ENCODE measurements around the gene CDK2AP2.

CDK2AP2 gene

DNA sequence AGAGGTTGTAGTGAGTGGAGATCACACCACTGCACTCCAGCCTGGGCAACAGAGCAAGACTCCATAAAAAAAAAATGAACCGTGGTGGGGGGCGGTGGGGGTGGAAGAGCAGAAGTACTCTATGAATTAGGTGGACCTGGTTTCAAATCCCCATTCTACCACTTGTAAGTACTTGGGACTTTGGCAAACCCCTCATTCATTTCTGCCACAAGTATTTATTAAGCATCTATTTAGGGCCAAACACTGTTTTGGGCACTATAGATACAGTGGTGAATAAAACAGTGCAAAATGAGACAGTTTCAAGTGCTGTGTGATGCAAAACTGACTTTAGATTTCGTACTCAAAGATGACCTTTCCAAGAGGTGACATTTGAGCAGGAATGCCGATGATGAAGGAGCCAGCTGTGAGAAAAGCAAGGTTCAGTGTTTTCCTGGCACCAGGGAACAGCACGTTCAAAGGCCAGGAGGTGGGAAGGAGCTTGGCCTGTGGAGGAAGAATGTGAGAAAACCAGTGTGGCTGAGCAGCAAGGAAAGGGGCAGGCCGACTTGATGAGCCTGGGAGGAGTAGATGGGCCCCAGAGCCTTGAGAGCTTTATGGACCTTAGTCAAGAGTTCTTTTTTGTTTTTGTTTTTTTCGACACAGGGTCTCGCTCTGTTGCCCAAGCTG lies 37.5 kb downstream of the CDK2AP2 start:
- in situ Hi-C loops (cut with MboI; ENCODE audit: low pct_unique_long_range_greater_than_20kb, low sequenced_read_pairs, unreplicated experiment) = no loop called here

DNA sequence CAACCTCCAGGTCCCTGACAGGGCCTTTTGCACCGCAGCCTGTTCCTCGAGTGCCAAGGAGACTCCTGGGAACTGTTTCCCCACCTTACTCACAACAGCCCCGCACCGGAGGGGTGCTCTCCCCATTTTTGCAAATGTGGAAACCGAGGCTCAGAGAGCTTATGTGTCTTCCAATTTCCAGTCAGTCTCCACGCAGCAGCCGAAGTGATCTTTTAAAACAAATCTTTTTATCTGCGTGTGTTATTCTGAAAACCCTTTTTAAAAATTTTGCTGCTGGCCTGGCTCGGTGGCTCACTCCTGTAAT lies 38.5 kb downstream of the CDK2AP2 start:
- in situ Hi-C loops (cut with MboI; ENCODE audit: low pct_unique_long_range_greater_than_20kb, low sequenced_read_pairs, unreplicated experiment) = loop anchor here (10.0 kb wide), 1 partner anchor 65 kb away; the partner anchor contains the start of genes PPP1CA and TBC1D10C
- TF ChIP-seq, protein P1, sequence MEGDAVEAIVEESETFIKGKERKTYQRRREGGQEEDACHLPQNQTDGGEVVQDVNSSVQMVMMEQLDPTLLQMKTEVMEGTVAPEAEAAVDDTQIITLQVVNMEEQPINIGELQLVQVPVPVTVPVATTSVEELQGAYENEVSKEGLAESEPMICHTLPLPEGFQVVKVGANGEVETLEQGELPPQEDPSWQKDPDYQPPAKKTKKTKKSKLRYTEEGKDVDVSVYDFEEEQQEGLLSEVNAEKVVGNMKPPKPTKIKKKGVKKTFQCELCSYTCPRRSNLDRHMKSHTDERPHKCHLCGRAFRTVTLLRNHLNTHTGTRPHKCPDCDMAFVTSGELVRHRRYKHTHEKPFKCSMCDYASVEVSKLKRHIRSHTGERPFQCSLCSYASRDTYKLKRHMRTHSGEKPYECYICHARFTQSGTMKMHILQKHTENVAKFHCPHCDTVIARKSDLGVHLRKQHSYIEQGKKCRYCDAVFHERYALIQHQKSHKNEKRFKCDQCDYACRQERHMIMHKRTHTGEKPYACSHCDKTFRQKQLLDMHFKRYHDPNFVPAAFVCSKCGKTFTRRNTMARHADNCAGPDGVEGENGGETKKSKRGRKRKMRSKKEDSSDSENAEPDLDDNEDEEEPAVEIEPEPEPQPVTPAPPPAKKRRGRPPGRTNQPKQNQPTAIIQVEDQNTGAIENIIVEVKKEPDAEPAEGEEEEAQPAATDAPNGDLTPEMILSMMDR (IDR thresholded peaks at IDR 0.05; ENCODE audit: extremely low read depth, insufficient read depth, missing control alignments) = no peak
- DNase-seq (ENCODE audit: low spot score) = no peak

More for the DNA sequence above, 37.5 kb downstream of the CDK2AP2 start:
- no peak for DNase-seq (ENCODE audit: low spot score)
- TF ChIP-seq, protein P1 (IDR thresholded peaks at IDR 0.05; ENCODE audit: extremely low read depth, insufficient read depth, missing control alignments) = no peak

DNA sequence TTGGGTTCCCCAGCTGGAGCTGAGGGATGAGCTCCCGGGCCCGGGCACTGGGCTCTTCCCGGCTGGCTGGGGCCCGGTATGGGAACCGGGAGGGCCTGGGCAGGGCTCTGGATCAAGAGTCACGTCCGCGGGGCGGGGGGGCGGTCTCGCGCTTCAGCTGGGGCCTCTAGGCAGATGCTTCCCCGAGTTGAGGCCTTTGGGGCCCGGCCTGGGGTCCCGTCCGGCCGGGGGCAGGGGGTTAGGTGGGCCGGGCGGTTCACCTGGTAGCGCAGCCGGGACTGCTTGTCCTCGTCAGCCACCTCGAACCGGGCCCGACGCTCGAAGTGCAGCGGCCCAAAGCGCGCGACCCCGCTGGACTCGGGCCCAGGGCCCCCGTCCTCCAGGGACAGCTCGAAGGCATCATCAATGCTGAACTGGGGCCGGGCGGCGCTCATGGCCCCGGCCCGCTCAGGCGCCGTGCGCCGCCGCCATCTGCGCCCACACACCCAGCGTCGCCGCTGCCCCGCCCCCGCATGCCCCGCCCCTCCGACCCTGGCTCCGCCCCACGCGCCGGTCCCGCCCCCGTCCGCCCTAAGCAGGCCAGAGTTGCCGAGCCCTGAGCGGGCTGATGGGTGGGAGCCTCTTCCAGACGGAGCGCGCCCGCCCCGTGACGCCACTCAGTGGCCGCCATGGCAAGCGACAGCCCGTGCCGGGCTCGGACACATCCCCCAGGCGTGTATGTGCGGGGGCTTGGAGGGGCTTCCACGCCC lies 39.0 kb downstream of the CDK2AP2 start, which contains the start of gene TMEM134:
Gene TMEM134 (minus strand): TSS at position 493 of the 749 bp plus-strand sequence. CDS start 59 bp downstream, at position 434.
- TF ChIP-seq, protein P1 (IDR thresholded peaks at IDR 0.05; ENCODE audit: extremely low read depth, insufficient read depth, missing control alignments) = peak; percentile 80
- DNase-seq (ENCODE audit: low spot score) = peak; percentile 97
- in situ Hi-C loops (cut with MboI; ENCODE audit: low pct_unique_long_range_greater_than_20kb, low sequenced_read_pairs, unreplicated experiment) = loop anchor here (10.0 kb wide), 1 partner anchor 64 kb away; the partner anchor contains the start of genes PPP1CA and TBC1D10C

DNA sequence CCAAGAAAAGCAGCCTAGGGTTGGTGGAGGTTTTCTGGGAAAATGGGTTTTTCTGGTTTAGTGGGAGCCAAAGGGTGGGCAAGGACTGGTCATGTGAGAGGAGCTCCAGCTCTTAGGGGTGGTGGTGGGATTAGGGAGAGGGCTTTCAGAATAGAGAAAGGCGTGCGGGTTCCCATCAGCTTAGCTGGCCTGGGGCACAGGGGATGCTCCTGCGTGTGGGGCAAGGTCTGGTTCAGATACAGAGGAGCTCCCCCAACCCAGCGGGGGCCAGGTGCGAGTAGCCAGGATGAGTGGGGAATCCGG lies 39.6 kb downstream of the CDK2AP2 start:
- DNase-seq (ENCODE audit: low spot score) = no peak
- TF ChIP-seq, protein P1 (IDR thresholded peaks at IDR 0.05; ENCODE audit: extremely low read depth, insufficient read depth, missing control alignments) = no peak
- in situ Hi-C loops (cut with MboI; ENCODE audit: low pct_unique_long_range_greater_than_20kb, low sequenced_read_pairs, unreplicated experiment) = loop anchor here (10.0 kb wide), 1 partner anchor 64 kb away; the partner anchor contains the start of genes PPP1CA and TBC1D10C

DNA sequence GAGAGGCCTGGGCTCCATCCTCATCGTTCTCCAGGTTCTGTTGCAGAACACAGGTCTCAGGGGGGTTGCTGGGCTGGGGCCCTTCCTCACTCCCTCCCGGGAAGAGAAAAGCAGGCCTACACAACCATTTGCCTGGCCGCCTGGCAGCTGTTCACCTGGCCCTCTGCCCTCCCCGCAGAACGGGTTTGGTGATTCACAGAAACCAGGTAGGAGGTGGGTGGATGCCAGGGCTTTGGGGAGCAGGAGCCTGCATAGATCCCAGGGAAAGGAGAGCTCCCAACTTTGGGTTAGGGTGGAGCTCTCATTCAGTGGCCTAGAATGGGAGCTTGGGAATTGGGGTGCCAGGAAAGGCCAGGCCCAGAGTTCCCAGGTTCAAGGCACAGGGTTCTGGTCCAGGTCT lies 39.9 kb downstream of the CDK2AP2 start:
- in situ Hi-C loops (cut with MboI; ENCODE audit: low pct_unique_long_range_greater_than_20kb, low sequenced_read_pairs, unreplicated experiment) = loop anchor here (10.0 kb wide), 1 partner anchor 63 kb away; the partner anchor contains the start of genes PPP1CA and TBC1D10C
- TF ChIP-seq, protein P1 (IDR thresholded peaks at IDR 0.05; ENCODE audit: extremely low read depth, insufficient read depth, missing control alignments) = no peak
- DNase-seq (ENCODE audit: low spot score) = no peak

DNA sequence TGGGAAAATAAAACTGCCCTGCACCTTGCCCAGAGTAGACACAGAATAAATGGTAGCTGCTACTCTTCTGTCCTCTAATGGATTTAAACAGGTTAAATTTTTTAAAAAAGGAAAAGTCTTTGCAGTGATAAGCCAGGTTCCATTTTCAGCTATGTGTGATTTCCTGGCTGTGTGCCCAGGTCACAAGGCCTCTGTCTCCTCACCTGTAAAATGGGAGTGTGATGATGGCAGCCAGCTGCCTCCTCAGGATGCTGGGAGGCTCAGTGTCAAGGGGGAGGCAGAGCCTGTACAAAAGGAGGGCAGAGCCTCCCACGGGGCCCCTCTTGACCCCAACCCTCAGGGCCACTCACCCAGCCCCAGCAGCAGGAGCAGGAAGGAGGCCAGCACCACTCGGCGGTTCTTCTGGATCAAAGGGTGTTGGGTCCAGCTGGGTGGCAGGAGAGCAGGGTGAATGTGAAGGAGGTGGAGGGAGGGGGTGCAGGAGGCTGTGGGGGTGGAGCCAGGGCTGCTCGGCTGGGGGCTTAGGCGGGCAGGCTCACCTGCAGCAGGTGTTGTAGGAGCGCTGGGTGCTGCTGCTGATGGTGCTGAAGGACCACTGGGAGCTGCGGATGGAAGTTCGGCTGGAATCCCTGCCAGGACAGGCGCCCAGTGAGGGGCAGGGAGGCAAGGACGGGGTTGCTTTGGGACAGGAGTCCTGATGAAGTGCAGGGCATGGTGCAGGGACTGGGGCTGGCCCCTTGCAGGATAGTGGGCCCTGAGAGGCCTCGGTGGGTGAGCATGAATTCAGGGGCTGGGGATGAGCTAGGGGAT lies 40.8 kb downstream of the CDK2AP2 start:
- in situ Hi-C loops (cut with MboI; ENCODE audit: low pct_unique_long_range_greater_than_20kb, low sequenced_read_pairs, unreplicated experiment) = loop anchor here (10.0 kb wide), 1 partner anchor 62 kb away; the partner anchor contains the start of genes PPP1CA and TBC1D10C
- TF ChIP-seq, protein P1 (IDR thresholded peaks at IDR 0.05; ENCODE audit: extremely low read depth, insufficient read depth, missing control alignments) = no peak
- DNase-seq (ENCODE audit: low spot score) = no peak

All from GM13977 (cell line).